ENCODE data around the gene AKT2. TPM values are rescaled to one million over a fixed set of nuclear protein-coding genes. Genes with fewer than 3 reads are reported as not detected.

The AKT2 gene
- polyA plus RNA-seq, 1 donor from 2014 or later, result 131 TPM

DNA sequence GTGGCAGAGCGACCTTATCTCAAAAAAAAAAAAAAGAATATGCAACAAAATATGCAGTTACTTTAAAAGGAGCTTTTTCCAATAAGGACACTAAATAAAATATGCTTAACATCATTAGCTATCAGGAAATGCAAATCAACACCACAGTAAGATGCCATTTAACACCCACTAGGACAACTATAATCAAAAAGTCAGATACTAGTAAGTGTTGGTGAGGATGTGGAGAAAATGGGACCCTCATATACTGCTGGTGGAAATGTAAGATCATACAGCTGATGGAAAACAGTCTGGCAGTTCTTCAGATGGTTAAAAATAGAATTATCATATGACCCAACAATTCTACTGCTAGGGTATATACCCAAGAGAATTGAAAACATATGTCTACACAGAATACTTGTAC is 24.5 kb upstream of the AKT2 start:
- H3K9me2 ChIP-seq (ENCODE audit: insufficient read depth, low read length), result no peaks in the 10 kb centered on the region
- H3K4me2 ChIP-seq (ENCODE audit: low read length), result no peak overlapping the region
- no peak overlapping the region for H3K4me3 ChIP-seq (ENCODE audit: low read length)
- H3K36me3 ChIP-seq (ENCODE audit: insufficient read depth, low read length), result no peaks in the 10 kb centered on the region
- H3K9ac ChIP-seq (ENCODE audit: low read length), result no peak overlapping the region
- H3K27me3 ChIP-seq (ENCODE audit: insufficient read depth, low read depth, low read length), result no peaks in the 10 kb centered on the region
- TF ChIP-seq EZH2 (IDR thresholded peaks at IDR 0.05; ENCODE audit: borderline replicate concordance, insufficient read depth, low read length, poor library complexity, severe bottlenecking), result no peak
- no peak for TF ChIP-seq RAD21 (conservative IDR thresholded peaks at IDR 0.05)
- TF ChIP-seq, protein P1, sequence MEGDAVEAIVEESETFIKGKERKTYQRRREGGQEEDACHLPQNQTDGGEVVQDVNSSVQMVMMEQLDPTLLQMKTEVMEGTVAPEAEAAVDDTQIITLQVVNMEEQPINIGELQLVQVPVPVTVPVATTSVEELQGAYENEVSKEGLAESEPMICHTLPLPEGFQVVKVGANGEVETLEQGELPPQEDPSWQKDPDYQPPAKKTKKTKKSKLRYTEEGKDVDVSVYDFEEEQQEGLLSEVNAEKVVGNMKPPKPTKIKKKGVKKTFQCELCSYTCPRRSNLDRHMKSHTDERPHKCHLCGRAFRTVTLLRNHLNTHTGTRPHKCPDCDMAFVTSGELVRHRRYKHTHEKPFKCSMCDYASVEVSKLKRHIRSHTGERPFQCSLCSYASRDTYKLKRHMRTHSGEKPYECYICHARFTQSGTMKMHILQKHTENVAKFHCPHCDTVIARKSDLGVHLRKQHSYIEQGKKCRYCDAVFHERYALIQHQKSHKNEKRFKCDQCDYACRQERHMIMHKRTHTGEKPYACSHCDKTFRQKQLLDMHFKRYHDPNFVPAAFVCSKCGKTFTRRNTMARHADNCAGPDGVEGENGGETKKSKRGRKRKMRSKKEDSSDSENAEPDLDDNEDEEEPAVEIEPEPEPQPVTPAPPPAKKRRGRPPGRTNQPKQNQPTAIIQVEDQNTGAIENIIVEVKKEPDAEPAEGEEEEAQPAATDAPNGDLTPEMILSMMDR (IDR thresholded peaks at IDR 0.05; ENCODE audit: poor library complexity, severe bottlenecking), result no peak
- TF ChIP-seq, protein P2, sequence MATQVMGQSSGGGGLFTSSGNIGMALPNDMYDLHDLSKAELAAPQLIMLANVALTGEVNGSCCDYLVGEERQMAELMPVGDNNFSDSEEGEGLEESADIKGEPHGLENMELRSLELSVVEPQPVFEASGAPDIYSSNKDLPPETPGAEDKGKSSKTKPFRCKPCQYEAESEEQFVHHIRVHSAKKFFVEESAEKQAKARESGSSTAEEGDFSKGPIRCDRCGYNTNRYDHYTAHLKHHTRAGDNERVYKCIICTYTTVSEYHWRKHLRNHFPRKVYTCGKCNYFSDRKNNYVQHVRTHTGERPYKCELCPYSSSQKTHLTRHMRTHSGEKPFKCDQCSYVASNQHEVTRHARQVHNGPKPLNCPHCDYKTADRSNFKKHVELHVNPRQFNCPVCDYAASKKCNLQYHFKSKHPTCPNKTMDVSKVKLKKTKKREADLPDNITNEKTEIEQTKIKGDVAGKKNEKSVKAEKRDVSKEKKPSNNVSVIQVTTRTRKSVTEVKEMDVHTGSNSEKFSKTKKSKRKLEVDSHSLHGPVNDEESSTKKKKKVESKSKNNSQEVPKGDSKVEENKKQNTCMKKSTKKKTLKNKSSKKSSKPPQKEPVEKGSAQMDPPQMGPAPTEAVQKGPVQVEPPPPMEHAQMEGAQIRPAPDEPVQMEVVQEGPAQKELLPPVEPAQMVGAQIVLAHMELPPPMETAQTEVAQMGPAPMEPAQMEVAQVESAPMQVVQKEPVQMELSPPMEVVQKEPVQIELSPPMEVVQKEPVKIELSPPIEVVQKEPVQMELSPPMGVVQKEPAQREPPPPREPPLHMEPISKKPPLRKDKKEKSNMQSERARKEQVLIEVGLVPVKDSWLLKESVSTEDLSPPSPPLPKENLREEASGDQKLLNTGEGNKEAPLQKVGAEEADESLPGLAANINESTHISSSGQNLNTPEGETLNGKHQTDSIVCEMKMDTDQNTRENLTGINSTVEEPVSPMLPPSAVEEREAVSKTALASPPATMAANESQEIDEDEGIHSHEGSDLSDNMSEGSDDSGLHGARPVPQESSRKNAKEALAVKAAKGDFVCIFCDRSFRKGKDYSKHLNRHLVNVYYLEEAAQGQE (IDR thresholded peaks at IDR 0.05; ENCODE audit: borderline replicate concordance), result no peak
- TF ChIP-seq EP300 (conservative IDR thresholded peaks at IDR 0.05; ENCODE audit: poor library complexity, severe bottlenecking), result no peak
- TF ChIP-seq POLR2AphosphoS5 (IDR thresholded peaks at IDR 0.05), result no peak
- no peak for TF ChIP-seq SMC3 (conservative IDR thresholded peaks at IDR 0.05; ENCODE audit: poor library complexity)
- no peak for TF ChIP-seq MXI1 (conservative IDR thresholded peaks at IDR 0.05; ENCODE audit: poor library complexity, severe bottlenecking)
- no peak for TF ChIP-seq TAF1 (IDR thresholded peaks at IDR 0.05; ENCODE audit: low read depth)
- no peaks in the 10 kb centered on the region for H3F3A ChIP-seq (ENCODE audit: insufficient read depth, low read length, poor library complexity, severe bottlenecking)
- no peak overlapping the region for H3K27ac ChIP-seq (ENCODE audit: low read length)
- H2AFZ ChIP-seq (ENCODE audit: low read depth, low read length), result no peak overlapping the region
- H3K9me3 ChIP-seq (ENCODE audit: low read length), result no peaks in the 10 kb centered on the region
- no peaks in the 10 kb centered on the region for H3K79me2 ChIP-seq (replicated peaks; ENCODE audit: insufficient read depth, low read length)
- H4K20me1 ChIP-seq (ENCODE audit: insufficient read depth), result no peaks in the 10 kb centered on the region

DNA sequence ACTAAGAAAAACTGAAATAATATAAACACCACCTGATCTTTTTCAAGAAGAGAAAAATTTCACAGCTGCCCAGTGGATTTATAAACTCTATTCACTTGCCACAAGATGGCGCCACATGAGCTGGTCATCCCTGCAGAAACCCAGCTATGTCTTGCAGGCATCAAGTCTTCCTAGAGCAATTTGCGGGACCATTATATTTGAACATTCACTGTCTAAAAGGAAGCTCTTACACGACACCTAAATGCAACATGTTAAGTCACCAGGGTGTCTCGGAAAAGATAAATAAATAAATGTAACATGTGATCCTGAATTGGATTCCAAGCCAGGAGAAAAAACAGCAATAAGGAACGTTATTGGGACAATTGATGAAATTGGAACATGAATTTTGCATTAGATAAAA is 20.3 kb upstream of the AKT2 start:
- Histone ChIP-seq H3K27me3 (ENCODE audit: insufficient read depth, low read depth, low read length) (no peaks in the 10 kb centered on the region), H3K4me3 (ENCODE audit: low read length) (no peak overlapping the region), H2AFZ (ENCODE audit: low read depth, low read length) (no peak overlapping the region), H3K9ac (ENCODE audit: low read length) (no peak overlapping the region), H3F3A (ENCODE audit: insufficient read depth, low read length, poor library complexity, severe bottlenecking) (no peaks in the 10 kb centered on the region), H3K36me3 (ENCODE audit: insufficient read depth, low read length) (no peaks in the 10 kb centered on the region), H3K79me2 (replicated peaks; ENCODE audit: insufficient read depth, low read length) (no peaks in the 10 kb centered on the region), H4K20me1 (ENCODE audit: insufficient read depth) (no peaks in the 10 kb centered on the region), H3K9me2 (ENCODE audit: insufficient read depth, low read length) (no peaks in the 10 kb centered on the region), H3K4me2 (ENCODE audit: low read length) (no peak overlapping the region), H3K9me3 (ENCODE audit: low read length) (no peaks in the 10 kb centered on the region), H3K27ac (ENCODE audit: low read length) (no peak overlapping the region)
- no peak for TF ChIP-seq MXI1 (conservative IDR thresholded peaks at IDR 0.05; ENCODE audit: poor library complexity, severe bottlenecking)
- TF ChIP-seq SMC3 (conservative IDR thresholded peaks at IDR 0.05; ENCODE audit: poor library complexity), result peak; percentile 87
- TF ChIP-seq, protein P1 (IDR thresholded peaks at IDR 0.05; ENCODE audit: poor library complexity, severe bottlenecking), result peak; percentile 87
- TF ChIP-seq TAF1 (IDR thresholded peaks at IDR 0.05; ENCODE audit: low read depth), result no peak
- no peak for TF ChIP-seq EZH2 (IDR thresholded peaks at IDR 0.05; ENCODE audit: borderline replicate concordance, insufficient read depth, low read length, poor library complexity, severe bottlenecking)
- TF ChIP-seq, protein P2 (IDR thresholded peaks at IDR 0.05; ENCODE audit: borderline replicate concordance), result no peak
- peak; percentile 9 for TF ChIP-seq EP300 (conservative IDR thresholded peaks at IDR 0.05; ENCODE audit: poor library complexity, severe bottlenecking)
- no peak for TF ChIP-seq POLR2AphosphoS5 (IDR thresholded peaks at IDR 0.05)
- peak; percentile 88 for TF ChIP-seq RAD21 (conservative IDR thresholded peaks at IDR 0.05)

Measured in neural cell (in vitro differentiated cells).